NK-92 treated with Interleukin-12 subunit alpha and Interleukin-12 subunit beta, amount 100 ng/mL, for 24 hours (cell line): Measurements from ENCODE around the gene PRDM2.
"Not testable (repeated sequence)": the region's sequence is repeated elsewhere in the genome, so short reads cannot be mapped to it uniquely, and the experiment has no call there.

Source experiments
- DNase-seq: peaks from one replicate; lab custom pipeline; 2025; lab: John Stamatoyannopoulos, UW

The PRDM2 gene

GRCh38 chr1:13699936-13700520 lies at the start of gene PRDM2:
Gene PRDM2, plus strand, starts transcription at chr1:13700188. Its CDS starts 15,418 bp downstream, at chr1:13715606.
- DNase-seq = peak; percentile 23

- DNase-seq = no peak
Measured at GRCh38 chr1:13651279-13651678, 48.7 kb upstream of the PRDM2 start.

- DNase-seq = no peak
Measured at GRCh38 chr1:13652238-13652637, 47.8 kb upstream of the PRDM2 start.

GRCh38 chr1:13661539-13661938 lies 38.4 kb upstream of the PRDM2 start:
- no peak for DNase-seq

GRCh38 chr1:13662493-13662892 lies 37.5 kb upstream of the PRDM2 start:
- no peak for DNase-seq

GRCh38 chr1:13663969-13664368 lies 36.0 kb upstream of the PRDM2 start:
- DNase-seq = no peak

GRCh38 chr1:13664451-13664850 lies 35.5 kb upstream of the PRDM2 start:
- DNase-seq = no peak

GRCh38 chr1:13666317-13666716 lies 33.7 kb upstream of the PRDM2 start:
- no peak for DNase-seq

GRCh38 chr1:13667691-13668090 lies 32.3 kb upstream of the PRDM2 start:
- no peak for DNase-seq

GRCh38 chr1:13674377-13674776 lies 25.6 kb upstream of the PRDM2 start:
- no peak for DNase-seq

- no peak for DNase-seq
Measured at GRCh38 chr1:13675151-13675651, 24.8 kb upstream of the PRDM2 start.

GRCh38 chr1:13677896-13678295 lies 22.1 kb upstream of the PRDM2 start:
- no peak for DNase-seq

- DNase-seq = no peak
Measured at GRCh38 chr1:13679651-13680050, 20.3 kb upstream of the PRDM2 start.

- DNase-seq = not testable (repeated sequence)
Measured at GRCh38 chr1:13680609-13681008, 19.4 kb upstream of the PRDM2 start.

- no peak for DNase-seq
Measured at GRCh38 chr1:13681921-13682320, 18.1 kb upstream of the PRDM2 start.

- no peak for DNase-seq
Measured at GRCh38 chr1:13682444-13682843, 17.5 kb upstream of the PRDM2 start.

- DNase-seq = no peak
Measured at GRCh38 chr1:13683206-13683605, 16.8 kb upstream of the PRDM2 start.

GRCh38 chr1:13687151-13687715 lies 12.8 kb upstream of the PRDM2 start:
- DNase-seq = no peak

- DNase-seq = not testable (repeated sequence)
Measured at GRCh38 chr1:13693094-13693493, 6.9 kb upstream of the PRDM2 start.

GRCh38 chr1:13694886-13695684 lies 4.9 kb upstream of the PRDM2 start:
- DNase-seq = no peak

- DNase-seq = no peak
Measured at GRCh38 chr1:13697738-13698137, 2.2 kb upstream of the PRDM2 start.

GRCh38 chr1:13699510-13699909 lies 478 bp upstream of the PRDM2 start:
- no peak for DNase-seq
